Stimulated activated CD4-positive, alpha-beta T cell treated with anti-CD3 and anti-CD28 coated beads, TNF-alpha, amount 100 ng/mL, for 1 hour (primary cell): ENCODE measurements around the gene ITPR1.

Experiments used
- DNase-seq, 3 donors: peaks; one replicate each; pipeline ENCODE4 v3.0.0-alpha.2; 2020; ENCODE audit warnings: low read depth in 3 of 3, low spot score in 1 of 3

Gene ITPR1

DNA sequence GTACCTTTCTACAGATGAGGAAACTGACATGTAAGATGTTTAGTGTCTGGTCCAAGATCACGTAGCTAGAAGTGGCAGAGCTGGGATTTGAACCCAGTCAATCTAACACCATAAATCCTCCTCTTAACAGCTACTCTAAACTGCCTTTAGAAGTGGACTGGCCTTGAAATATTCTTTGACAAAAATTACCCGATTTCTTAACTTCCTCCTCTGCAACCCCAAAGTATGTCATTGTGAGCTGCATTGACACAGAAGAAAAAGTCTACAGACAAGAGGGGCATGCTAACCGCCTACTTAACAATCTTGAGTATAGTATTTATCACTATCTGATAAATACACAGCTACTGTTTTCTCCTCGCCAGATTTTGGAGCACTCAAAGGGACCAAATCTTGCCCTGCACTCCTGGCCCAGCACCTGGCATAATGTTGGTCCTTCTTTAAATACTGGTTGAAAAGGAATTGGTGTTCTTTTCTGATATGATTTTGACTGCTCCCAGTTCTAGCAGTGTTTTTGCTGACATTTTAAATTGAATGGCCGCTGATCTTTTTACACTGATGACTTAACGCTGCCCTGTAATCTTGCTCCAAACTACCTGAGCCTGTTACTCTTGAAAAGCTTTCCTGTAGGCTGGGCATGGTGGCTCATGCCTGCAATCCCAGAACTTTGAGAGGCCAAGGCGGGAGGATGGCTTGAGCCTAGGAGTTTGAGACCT is 36.9 kb downstream of the ITPR1 start:
- DNase-seq = no peak

- DNase-seq = no peak
These were observed 38.4 kb downstream of the ITPR1 start for GRCh38 chr3:4531478-4532025.

DNA sequence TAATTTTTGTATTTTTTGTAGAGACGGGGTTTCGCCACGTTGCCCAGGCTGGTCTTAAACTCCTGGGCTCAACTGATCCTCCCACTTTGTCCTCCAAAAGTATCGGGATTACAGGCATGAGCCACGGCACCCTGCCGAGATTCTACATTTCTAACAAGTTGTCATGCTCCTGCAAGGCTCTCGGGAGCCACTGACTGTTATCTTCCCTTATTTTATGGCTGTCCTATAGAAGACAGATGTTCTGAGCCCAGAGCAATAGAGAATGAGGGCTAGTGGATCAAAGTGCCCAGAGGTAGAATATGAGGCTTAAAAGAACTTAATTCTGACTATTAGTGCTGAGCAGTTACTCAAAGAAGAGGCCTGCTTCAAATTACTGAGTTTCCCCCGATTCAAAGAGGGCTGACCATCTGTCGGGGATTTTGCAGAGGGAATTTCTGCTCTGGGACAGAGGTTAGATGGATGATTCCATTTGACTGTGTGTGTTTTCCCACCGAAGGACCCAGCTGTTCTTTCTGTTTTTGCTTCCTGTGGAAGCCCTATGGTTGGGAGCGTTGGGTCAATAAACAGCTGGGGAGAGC is 39.5 kb downstream of the ITPR1 start:
- no peak for DNase-seq

DNA sequence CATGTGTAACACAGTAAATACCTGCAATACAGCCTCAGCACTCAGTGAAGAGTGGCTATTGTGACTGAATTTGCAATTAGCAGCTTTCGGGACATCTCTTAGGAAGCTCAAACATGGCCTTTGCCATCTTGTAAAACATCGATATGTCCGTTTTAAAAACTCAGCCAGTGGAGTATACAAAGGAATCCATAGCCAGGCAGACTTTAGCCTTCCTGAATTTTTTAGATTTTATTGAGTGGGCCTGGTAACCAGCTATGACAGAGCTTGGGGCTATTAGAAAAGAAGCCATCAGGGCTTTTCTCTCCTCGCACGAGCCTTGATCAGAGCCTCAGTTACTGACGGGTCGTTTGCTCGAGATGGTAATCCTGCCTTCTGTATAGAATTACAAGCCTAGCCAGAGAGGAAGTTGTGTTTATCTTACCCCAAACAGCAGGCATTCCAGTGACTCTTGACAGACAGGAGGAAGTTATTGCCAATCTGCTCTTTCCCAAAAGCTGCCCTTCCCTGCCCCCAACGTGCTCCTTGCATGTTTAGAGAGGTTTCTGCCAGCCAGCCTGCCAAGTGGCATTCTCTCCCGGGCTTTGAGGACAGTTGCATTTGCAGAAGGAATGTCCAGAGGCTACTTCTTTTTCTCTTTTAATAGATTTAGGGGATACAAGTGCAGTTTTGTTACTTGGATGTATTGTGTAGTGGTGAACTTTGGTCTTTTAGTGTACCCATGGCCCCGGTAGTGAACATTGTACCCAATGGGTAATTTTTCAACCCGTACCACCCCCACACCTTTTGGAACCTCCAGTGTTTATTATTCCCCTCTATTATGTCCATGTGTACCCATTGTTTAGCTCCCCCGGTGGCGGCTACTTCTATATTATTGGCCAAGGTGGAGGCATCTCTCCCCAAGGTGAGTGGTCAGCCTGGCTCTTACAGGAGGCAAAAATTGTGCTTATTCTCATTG is 40.6 kb downstream of the ITPR1 start:
- DNase-seq = no peak

DNA sequence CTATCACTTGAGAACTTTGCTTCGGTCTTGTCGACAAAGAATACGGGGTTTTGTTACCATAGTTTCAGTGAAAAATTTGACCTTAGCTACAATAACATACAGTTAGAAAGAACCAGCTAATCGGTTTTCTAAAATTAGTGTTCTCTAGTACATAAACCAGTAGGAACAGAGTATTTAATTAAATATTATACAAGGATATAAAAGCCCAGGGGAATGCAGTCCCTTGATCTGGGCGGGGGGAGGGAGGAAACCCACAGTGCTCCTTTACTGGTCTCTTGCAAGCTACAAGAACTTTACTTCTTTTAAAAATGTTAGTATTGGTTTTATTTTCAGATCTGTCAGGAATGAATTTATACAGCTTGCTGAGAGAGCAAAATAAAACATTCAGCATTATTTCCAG is 41.8 kb downstream of the ITPR1 start:
- no peak for DNase-seq

- DNase-seq = no peak
These were observed 43.1 kb downstream of the ITPR1 start for GRCh38 chr3:4536260-4536659.

DNA sequence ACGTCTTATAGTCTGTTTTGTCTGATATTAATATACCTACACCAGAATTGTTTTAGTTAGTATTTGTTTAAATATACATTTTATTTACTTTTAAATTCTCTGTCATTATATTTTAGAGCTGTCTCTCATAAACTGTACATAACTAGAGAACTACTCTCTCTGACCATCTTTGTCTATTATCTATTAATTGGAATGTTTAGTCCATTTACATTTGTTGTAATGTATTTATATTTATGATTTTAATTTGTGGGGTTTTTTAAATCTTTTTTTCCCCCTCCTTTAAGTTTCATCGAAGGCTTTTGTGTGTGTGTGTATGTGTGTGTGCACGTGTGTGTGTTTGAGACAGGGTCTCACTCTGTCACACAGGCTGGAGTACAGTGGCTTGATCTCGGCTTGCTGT is 47.1 kb downstream of the ITPR1 start:
- DNase-seq = no peak

DNA sequence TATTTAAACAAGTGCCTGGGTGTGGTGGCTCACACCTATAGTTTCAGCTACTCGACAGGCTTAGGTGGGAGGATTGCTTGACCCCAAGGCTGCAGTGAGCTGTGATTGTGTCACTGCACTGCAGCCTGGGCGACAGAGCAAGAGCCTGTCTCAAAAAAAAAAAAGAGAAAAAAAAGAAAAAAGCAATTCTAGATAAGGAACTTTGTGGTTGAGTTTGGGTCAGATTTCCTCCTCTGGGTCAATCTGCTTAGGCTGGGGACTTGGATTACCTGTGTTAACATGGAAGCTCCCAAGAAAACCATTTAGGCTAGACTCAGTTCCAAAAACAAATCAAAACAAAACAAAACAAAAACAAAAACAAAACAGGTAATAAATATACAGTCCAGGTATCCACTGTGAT is 50.0 kb downstream of the ITPR1 start:
- DNase-seq = no peak

DNA sequence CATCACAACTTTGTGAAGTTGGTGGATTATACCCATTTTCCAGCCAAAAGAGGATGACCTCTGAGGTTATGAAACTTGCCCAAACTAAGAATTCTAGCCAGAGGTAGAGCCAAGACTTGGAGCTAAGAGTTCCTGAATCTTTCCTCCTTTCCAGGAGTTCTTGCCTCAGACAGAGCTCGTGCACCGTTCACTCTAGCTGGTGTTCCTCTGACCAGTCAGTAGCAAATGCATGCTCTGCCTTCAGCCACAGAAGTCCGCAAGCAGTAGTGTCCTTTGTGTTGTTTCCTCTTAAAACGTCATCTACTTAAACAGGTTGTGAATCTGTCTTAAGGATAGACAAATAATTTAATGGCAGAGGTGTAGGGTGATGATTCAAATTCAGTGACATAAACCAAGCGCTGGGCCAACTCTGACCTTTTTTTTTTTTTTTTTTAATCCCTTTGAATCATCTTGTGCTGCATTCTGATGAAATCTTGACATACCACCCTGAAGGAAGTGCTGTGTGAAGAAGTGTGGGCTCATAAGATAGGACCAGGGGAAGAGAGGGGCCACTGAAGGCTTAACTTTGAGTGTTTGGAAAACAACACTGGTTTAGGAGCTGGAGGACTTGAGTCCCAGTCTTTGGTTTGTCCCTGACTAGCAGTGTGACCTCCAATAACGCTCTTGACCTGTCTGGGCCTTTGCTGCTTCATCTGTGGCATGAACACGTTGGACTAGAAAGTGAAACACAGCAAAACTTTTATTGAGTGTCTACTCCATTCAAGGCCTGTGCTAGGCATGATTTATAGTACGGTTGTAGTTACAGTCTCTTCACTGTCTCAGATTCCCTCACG is 53.4 kb downstream of the ITPR1 start:
- DNase-seq = no peak

- no peak for DNase-seq
These were observed 54.7 kb downstream of the ITPR1 start for GRCh38 chr3:4547799-4548198.

DNA sequence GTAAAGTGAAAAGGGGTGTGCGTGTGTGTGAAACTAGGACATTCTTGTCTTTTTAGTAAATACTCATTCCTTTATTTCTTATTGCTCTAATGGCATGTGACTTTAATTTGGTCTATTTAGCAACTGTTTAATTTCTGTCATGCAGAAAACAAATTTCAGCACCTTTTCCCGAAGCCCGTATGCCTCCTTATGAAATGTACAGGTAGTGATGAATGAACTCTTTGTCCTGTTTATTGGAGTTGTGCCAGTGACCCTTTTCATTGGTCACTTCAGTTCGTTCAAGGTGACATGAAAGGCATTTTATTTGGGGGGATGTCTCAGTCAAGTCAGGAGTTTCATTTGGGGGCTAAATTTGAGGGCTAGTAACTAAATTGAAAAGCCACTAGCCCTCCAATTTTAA is 55.2 kb downstream of the ITPR1 start:
- DNase-seq = no peak

DNA sequence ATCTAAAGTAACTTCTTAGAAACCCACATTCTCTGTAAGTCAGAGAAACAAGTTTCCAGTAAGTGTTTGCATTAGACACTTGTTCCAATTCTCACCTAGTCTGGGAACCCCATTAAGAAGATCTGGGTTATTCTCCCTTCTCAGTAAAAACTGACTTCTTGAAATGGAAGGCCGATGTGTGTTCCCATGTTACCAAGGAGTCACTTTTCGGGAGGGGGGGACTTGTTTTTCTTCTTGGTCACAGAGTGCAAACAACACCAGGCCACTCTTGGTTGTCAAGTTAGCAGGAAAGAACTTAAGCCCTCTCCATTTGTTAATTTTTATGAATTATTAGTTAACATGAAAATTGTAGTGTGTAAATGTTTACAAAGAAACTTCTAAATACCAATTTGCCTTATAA is 55.6 kb downstream of the ITPR1 start:
- no peak for DNase-seq

DNA sequence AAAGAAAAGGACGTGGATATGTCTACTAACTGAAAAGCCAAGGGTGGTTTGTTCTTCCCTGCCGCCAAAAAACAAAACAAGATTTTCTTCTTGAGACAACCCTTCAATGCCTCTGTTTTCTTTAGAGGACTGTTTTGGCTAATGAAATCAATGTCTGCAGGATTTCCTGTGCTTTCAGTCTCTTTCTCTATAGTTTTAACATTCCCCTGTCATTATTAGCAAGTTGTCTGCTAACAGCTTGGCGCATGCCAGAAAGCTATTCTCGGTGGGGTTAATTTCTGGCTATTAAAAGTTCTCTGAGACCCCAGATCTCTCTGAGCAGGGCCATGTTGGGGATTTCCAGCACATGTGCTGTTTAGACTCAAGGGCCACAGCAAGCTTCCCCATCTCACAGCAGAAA is 56.7 kb downstream of the ITPR1 start:
- no peak for DNase-seq

GRCh38 chr3:4551051-4551711 is 58.0 kb downstream of the ITPR1 start:
- no peak for DNase-seq

DNA sequence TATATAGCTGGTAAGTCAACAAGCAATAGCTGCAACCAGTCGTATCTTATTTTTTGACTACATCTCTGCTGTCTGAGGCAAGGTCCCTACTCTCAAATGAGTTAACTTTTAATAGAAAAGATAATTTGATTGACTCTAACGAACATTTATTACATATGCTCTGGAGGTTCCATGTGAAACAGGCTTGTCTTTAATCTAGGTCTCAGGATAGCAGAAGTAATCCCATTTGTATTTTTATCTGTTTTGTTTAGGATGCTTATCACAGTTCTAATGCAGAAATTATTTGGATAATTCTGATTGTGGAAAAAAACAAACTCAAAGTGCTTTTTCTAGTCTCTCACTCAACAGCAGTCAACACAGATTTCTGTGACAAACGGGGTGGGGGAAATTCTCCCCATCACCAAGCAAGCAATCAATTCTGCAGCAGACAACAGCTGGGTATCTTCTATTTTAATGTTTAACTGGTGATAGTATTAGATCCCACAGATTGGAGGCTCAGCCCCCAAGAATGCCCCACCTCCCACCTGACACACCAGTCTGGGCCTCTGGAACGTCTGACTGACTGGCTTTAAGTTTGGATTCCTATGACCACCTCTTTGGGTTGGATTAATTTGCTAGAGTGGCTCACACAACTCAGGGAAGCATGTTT is 58.8 kb downstream of the ITPR1 start:
- DNase-seq = no peak

DNA sequence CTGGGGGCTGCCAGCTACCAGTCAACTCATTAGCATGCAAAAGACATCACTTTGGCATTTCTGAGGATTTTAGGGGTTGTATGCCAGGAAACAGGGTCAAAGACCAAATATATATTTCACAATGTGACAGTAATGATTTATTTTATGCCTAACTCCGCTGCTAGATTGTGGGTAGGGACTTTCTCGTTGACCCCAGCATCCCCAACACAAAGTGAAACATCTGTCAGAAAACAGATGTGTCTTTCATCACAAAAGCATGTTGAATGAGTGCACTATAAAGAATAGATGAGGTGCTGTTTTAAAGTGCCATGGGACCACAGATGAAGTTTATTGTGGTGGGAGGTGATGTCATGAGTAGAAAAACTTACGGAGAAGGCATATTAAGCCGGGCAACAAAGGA is 59.7 kb downstream of the ITPR1 start:
- no peak for DNase-seq

DNA sequence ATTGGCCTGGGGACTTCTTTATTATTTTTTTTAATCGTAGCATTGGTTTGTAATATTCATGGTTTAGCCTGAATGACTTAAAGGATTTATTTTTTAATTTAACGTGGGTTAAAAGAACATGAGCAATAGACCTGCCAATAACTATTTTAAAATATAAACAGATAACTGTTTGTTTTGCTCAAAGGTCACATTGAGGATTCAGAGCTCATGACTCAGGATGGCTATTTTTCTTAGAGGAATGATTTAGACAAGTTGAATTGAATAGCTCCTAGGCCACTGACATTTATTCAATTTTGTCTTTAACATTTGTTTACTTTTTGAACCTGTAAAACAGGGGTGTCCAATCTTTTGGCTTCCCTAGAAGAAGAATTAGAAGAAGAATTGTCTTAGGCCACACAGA is 68.5 kb downstream of the ITPR1 start:
- DNase-seq = no peak

DNA sequence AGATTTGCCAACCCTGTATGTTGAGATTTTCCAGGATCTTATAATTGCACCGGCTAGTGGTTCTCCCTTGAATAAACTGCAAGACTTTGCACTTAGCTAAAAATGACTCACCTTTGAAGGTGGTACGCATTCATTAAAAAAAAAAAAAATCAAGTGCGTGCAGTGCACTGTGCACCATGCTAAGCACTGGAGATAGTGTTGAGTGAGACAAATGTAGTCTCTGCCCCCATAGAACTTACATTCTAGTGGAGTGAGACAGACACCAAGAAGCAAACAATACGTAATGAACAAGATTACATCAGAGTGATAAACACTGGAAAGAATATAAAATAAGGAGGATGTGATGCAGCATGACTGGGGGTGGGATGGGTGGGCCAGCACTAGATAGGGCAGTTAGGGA is 69.4 kb downstream of the ITPR1 start:
- no peak for DNase-seq

DNA sequence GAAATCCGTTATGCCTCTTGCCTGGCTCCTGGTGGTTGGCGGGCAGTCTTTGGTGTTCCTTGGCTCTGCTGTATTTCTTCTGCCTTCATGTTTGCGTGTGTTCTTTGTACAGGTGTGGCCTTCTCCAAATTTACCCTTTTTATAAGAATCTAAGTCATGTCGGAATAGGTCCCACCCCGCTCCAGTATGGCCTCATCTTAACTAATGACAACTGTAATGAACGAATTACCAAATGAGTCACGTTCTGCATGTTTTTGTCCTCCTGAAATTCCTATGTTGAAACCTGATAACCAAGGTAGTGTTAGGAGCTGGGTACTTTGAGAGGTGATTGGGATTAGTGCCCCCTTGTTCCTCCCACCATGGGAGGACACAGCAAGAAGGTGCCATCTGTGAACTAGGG is 71.1 kb downstream of the ITPR1 start:
- no peak for DNase-seq
